SK-N-SH treated with all-trans-retinoic acid at 6 μM for 48 hours (cell line): ENCODE measurements around the gene MS4A2.

Experiments used
- PATZ1 ChIP-seq: fragments of 250-450 bp; sonication (Bioruptor Pico); IDR thresholded peaks from 2 replicates; pipeline ENCODE4 v1.8.0; 2020; ENCODE audit warnings: mild to moderate bottlenecking, moderate library complexity, borderline replicate concordance
- RARB ChIP-seq: fragments of 250-450 bp; sonication (Bioruptor Pico); IDR thresholded peaks from 2 replicates; pipeline ENCODE4 v1.8.0; 2021; ENCODE audit warnings: mild to moderate bottlenecking, moderate library complexity
- ZFP30 ChIP-seq: fragments of 450-650 bp; formaldehyde crosslinking; IDR thresholded peaks from 2 replicates; pipeline ENCODE4 v1.5.0; 2022; ENCODE audit warnings: mild to moderate bottlenecking, moderate library complexity

- no peak for TF ChIP-seq PATZ1 (CRISPR knock-in tag)
- no peak for TF ChIP-seq RARB (CRISPR knock-in tag)
- no peak for TF ChIP-seq ZFP30
These were observed 3.7 kb upstream of the MS4A2 start for GRCh38 chr11:60084631-60085273.
